Raji (cell line): Measurements from ENCODE around the gene TBC1D10B.

Experiments used
- POLR2A ChIP-seq: IDR thresholded peaks from 2 replicates; pipeline ENCODE4 v1.6.1; 2011; ENCODE audit warnings: low read depth, low read length, control low read depth; ENCODE audit not compliant: insufficient read depth

TBC1D10B gene

DNA sequence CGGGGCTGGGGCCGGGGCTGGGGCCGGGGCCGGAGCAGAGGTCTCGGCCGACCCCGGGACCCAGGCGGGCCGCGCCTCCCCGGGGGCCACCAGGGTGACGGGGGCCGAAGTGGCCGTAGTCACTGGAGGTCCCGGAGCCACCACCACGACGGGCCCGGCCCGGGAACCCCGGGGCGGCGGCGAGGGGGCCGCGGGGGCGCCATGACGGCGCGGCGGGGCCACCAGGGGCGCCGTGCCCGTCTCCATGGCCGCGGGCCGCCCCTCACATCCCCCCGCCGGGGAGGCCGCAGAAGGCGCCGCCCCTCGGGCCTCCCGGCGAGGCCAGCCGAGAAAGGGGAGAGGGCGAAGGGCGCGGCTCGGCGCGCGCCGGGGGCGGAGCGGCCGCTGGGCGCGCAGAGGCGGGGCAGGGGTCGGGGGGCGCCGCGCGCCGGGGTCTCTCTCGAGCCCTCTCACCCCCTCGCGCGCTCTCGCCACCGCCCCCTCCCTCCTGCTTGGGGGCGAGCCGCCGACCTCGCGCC is 297 bp downstream of the TBC1D10B start:
- TF ChIP-seq POLR2A: peak; percentile 45

DNA sequence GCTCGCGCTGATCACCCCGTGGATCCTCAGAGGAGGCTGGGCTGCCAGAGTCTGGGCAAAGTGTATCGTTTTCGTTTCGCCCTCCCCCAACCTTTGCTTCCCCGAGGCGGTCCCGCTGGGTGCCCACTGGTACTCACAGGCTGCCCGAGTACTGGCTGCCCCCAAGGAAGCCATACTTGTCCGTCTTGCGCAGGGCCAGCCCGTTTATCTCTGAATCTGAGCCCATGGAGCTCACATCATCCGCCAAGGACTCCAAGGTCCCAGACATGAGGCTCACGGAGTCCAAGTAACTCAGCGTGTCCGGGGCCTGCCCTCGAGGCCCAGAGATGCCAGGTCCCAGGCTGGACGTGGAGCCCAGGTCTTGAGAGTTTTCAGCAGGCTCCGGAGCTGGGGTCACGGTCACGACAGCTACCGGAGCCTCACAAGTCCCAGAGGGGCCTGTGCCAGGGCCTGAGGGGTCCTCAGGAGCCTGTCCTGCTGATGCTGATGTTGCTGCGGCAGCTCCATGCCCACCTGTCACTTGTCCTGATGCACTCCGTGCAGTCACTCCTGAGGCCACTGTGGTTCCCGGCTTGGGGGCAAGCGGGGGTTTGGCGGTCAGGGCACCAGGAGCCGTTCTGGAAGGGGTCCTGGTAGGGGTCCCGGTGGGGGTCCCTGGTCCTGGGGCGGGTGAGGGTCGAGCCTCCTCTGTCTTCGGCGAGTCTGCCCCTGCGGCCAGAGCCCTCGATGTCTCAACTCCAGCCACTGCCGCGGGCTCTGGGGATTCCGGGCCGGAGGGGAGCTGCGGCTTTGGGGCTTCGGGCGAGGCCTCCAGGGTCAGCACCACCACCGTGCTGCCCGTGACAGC is 980 bp downstream of the TBC1D10B start:
- no peak for TF ChIP-seq POLR2A

DNA sequence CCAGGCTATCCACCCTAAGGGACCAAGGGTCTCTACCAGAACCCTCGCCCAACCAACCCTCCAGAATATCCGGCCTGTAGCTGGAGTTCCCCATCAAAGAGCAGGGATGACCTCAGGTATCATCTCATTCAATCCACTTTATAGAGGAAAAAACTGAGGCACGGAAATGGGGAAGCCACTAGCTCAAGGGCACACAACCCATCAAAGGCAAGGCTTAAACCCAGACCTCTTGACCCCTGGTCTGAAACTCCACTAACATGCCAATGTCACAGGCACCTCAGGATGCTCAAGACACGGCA is 1.6 kb downstream of the TBC1D10B start:
- TF ChIP-seq POLR2A: no peak

DNA sequence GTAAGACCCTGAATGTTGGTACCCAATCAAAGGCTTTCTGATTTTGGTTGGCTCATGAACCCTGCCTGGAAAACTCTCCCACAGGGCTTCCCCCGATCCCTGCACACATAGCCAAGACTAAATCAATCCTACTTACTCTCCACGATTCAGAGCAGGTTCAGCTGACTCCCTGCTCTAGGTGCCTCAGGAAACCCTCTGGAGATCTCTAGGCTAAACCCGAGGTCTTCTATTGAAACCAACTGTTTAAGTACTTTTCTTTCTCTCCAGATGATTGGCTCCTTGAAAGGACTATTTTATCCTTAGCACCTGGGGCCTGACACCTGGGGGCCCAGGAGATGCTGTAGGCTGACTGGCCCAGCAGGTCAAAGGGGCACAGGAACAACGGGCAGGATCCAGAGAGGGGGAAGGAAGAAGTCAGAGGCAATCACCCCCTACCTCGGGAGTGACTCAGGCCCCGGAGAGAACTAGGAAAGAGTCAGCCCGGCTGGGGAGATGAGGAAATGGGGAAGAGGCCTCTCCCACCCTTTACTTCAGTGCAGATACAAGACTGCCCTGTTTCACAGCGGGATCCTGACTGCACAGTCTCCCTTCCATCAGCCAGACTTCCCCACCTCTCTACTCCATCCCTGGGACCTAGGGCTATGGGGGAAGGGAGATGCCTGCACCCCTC is 2.0 kb downstream of the TBC1D10B start:
- no peak for TF ChIP-seq POLR2A

DNA sequence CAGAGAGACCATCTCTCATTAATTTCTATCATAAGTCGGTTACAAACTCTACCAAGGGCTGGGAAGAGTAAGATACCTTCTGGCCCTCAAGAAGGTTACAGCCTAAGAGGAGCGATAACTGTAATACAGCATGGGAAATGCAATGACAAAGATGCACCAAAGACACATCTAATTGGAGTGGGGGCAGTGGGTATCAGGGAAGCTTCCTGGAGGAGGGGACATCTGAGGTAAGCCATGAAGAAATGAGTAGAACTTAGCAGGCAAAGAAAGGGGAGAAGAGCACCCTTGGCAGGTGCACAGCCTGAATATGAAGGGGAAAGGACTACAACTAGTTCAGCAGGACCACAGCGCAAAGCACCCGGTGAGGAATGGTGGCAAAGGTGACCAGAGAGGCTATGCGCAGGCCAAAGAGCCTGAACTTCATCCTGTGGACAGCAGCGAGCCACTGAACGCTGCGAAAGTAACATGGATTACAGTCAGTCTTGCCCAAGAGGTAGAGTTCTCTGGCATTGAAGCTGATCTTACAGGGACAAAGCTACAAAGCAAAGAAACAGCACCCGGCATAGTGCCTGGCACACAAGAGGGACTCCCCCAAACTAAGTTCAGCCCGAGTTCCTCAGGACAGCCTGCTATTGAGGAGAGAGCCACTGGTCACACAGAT is 2.8 kb downstream of the TBC1D10B start:
- no peak for TF ChIP-seq POLR2A

DNA sequence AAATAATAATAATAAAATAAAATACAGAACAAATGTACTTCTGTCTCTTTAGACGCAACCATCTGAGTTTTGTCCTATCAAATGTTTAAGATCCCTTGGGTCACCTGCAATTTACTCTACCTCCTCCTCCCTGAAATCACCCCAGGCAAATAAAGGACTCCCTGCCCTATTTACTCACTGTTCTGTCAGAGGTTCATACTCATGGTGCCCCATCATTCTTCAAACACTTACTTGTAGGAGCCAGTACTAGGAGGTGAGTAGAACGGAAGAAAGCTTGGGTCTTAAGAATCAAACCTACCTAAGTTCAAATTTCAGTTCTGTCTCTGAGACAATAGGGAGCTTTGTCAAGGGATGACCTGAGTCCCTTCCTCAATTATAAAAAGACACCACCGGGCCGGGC is 3.8 kb downstream of the TBC1D10B start:
- TF ChIP-seq POLR2A: no peak

DNA sequence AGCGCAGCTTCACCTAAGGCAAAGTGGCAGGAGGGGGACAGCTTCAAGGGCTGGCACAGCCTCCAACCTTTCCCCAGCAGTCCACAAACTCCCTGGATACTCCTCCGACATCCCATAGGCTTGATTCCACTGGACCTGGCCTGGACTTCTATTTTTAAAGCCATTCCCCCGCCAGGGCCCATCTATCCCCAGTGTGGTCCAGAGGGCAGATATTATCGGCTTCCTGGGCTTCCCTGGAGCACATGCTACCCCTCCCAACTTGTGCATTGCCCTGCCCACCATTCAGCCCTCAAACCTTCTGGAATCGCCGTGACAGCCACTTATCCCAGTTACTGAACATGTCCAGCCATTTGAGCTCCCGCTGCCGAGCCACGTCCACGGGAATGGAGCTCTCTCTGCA is 5.1 kb downstream of the TBC1D10B start:
- no peak for TF ChIP-seq POLR2A

DNA sequence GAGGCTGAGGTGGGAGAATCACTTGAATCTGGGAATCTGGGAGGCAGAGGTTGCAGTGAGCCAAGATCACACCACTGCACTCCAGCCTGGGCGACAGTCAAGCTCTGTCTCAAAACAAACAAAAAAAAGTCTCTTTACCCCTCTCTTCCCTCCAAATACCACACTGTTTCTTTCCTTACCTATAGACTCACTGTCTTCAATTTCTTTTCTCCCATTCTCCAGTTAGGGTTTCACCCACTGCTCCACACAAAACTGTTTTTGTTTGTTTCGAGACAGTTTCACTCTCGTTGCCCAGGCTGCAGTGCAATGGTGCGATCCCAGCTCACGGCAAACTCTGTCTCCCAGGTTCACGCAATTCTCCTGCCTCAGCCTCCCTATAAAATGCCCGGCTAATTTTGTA is 9.1 kb downstream of the TBC1D10B start:
- no peak for TF ChIP-seq POLR2A

DNA sequence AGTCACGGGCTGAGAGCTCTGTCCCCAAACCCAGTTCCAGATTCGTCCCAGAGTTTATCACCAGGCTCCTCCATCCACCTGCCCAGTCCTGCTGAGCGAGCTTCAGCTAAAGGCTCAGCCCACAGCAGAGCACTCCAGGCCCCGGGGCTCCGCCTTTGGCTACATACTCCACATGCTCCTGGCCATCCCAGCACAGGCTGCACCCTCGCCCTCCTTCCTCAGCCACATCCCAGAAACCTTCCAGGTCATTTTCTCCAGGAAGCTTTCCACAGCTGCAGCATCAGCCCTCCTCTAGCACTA is 10.5 kb downstream of the TBC1D10B start:
- no peak for TF ChIP-seq POLR2A

DNA sequence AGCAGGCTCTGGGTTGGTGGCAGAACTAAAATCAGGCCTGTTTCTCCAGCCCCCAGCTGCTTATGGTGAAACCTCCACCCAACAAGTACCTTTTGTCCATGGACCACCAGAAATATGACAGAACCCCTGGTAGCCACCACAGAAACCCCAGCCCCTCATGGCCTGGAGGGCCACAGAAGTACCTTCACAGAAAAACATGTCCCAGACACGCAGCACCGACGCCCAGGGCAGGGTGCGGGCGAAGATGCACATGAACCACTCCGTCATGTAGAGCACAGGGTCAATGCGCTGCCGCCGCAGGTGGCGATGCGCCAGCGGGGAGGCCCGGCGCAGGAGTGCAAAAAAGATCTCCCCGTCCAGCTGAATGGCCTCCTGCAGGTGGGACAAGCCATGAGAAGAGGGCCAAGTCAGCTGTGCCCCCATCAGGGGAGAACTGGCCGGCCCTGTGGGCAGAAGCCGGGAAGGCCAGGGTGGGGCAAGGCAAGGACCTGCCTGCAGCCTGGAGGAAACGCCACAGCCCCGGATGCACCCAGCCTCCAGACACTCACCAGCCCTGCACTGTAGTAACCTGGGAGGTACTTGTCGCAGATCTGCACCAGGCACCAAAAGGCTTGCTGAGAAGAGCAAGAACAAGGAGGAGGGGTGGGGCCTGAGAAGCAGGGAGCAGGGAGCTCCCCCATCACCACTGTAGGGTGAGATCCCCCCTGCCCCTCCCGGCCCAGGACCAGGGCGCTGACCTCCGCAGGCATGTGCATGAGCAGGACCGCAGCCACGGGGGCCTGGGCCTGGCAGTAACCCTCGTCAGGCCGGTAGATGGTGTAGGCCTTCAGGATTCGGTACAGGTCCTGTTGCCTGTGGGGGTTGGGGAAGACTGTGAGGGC is 11.1 kb downstream of the TBC1D10B start:
- no peak for TF ChIP-seq POLR2A

DNA sequence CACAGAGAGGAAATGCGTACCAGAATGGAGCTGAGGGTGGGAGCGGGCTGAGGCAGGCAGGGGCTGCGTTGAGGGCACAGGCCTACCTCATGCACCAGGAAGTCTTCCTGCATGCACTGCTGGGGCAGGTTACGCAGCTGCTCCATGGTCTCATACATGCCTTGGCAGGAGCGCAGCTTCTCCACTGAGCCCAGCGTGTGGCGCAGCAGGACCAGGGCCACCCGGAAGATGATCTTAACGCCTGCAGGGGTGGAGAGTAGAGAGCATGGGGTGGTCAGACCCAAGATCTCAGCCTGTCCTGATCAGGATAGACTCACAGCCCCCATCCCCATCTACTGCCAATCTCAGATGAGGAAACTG is 11.7 kb downstream of the TBC1D10B start:
- no peak for TF ChIP-seq POLR2A

DNA sequence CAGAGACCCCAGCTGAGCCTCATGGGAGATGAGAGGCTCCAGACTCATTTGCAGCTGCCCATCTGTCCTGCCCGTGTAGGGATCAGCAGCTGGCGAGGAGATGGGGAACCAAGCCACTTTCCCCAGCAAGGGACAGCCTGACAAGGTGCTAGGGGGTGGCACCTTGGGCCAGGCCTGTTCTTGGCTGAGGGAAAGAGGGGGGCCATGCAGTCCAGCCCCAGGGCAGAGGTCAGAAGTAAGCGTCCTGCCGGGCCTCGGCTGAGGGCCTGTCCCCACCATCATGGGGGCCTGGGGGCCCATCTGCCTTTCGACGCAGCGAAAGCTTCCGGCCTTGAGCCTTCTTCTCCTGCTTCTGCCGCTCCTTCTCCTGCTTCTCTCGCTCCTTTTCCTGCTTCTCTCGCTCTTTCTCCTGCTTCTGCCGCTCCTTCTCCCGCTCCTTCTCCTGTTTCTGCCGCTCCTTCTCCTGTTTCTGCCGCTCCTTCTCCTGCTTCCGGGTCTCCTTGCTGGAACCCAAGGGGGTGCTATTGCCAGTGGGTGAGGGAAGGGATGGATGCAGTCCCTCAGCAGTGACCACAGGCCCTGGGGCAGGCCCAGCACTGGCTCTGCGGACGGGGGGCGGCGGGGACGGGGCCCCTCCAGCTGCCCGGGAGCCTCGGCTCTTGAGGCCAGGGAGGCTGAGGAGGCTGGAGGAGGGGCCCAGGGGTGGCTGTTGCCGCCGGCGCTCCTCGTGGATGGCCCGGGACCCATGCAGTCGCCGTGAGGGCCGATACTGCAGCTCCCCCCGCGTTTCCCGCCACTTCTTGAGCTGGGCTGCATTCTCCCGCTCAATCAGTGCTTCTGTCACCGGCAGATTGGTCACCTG is 12.3 kb downstream of the TBC1D10B start:
- TF ChIP-seq POLR2A: no peak

DNA sequence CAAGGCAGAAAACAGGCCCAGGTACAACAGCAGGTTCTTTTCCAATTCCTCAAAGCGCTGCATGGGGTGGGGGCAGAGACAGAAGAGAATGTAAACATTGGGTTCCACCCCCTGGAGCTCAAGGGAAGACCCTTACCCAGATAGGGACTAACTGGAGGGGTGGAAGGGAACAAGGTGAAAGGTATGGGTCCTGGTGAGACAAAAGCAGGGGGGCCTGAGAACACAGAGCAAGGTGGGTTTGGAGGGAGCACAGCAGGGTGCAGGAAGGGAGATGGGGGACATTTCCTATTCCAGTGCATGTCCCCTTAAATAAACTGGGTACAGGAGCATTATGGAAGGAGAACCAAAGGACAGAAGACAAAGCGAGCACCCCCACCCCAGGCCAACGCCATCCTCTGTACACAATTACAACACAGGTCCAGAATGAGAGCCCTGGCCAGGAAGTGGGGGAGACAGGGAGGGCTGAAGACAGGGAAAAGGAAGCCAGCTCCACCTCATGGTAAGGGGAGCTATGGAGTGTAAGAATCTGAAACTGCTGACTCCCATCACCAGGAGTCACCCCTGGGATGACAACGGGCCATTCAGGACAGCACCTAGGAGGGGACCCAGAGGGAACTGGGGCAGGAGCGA is 13.1 kb downstream of the TBC1D10B start:
- no peak for TF ChIP-seq POLR2A

DNA sequence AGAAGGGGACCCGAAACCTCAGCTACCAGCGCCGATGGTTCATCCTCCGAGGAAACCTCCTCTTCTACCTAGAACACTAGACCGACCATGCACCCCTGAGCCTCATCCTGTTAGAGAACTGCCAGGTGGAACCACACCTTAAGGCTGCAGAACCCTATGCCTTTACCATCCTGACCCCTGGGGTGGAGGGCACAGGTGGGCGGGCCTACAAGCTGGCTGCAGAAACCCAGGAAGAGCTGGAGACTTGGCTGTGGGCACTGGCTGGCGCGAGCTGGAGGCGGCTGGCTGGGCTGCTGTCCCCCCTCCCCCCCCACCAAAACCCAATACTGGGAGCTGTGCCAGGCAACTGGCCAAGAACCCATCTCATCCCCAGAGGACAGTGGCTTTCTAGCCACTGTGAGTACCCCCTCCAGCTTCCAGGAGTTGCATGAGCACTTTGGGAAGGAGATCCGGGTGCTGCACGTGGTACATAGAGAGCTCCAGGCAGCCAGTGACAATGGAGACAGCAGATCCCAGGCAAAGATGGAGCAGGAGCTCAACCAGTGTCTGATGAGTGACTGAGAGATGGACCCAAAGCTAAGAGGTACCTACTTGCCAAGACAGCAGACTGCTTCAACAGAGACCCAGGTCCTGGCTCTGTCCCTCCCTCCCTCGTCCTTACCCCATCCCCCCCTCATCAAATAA is 13.8 kb downstream of the TBC1D10B start:
- TF ChIP-seq POLR2A: no peak

DNA sequence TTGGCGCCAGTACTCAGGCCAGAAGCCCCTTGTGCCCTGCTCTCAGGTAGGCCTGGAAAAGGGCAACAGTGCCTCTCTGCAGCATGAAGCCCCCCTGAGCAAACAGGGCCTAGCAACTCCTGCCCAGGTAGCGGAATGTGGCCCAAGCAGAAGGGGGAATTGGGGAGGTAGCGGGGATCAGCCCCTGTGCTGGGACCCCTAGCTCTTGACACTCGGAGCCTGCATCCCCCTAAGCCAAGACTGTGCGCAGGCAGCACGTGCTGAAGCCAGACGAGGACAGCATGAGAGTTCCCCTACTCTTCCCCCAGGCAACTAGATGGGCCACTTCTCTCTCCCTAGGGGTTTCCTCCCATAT is 14.4 kb downstream of the TBC1D10B start:
- TF ChIP-seq POLR2A: no peak
